Body of pancreas (tissue), 4 donors: ENCODE measurements around the gene CA9. TPM values are rescaled to one million over a fixed set of nuclear protein-coding genes. Genes with fewer than 3 reads are reported as not detected.

Source experiments
- ATAC-seq: fragments of 150-250 bp; one replicate; pipeline ENCODE4 v1.9.1; 2016
- DNase-seq, 4 donors: peaks; one replicate each; pipeline ENCODE4 v3.0.0-alpha.2; 2019
- H3K27ac ChIP-seq, 4 donors: fragments of 200-600 bp; sonication (generic); 1 replicate in 3 of 4; 2 replicates in 1 of 4; pipeline versions ENCODE4 v1.5.1 to v1.6.1; 2016 to 2019; ENCODE audit warnings: mild to moderate bottlenecking in 1 of 4, mixed read lengths in 1 of 4, moderate library complexity in 1 of 4
- H3K27me3 ChIP-seq, 2 donors: fragments of 200-600 bp; sonication (generic); one replicate each; pipeline ENCODE4 v1.6.0; 2016; ENCODE audit warnings: mild to moderate bottlenecking in 1 of 2
- H3K36me3 ChIP-seq, 2 donors: fragments of 200-600 bp; sonication (generic); replicated peaks in 1 of 2; 2 replicates each; pipeline ENCODE4 v1.5.1; 2016; ENCODE audit warnings: low read depth in 2 of 2; ENCODE audit not compliant: insufficient read depth in 1 of 2
- H3K4me1 ChIP-seq: fragments of 200-600 bp; sonication (generic); one replicate; pipeline ENCODE4 v1.6.0; 2016
- H3K4me3 ChIP-seq, 2 donors: fragments of 200-600 bp; sonication (generic); 1 replicate in 1 of 2; 2 replicates in 1 of 2; pipeline ENCODE4 v1.5.1; 2016 to 2019
- H3K9me3 ChIP-seq, 3 donors: fragments of 200-600 bp; sonication (generic); 1 replicate in 2 of 3; 2 replicates in 1 of 3; pipeline ENCODE4 v1.5.1; 2016
- POLR2A ChIP-seq, 3 donors: fragments of 450-650 bp; IDR thresholded peaks; one replicate each; pipeline ENCODE4 v1.6.1; 2016; ENCODE audit warnings: antibody characterized with exemption in 3 of 3, mild to moderate bottlenecking in 2 of 3
- whole genome bisulfite sequencing, 2 donors: methylation state at CpG; one replicate each; pipeline ENCODE4 v1.1.5; 2017; 5-methylcytosine and 5-hydroxymethylcytosine counted together
- intact Hi-C: fragments of 100-400 bp; cut with DNase I; formaldehyde crosslinking; loops from one replicate; pipeline ENCODE4 v1.15.1; 2023
- total RNA-seq, 2 donors: library from RNA; depleted of rRNA; stranded (reverse); fragments of >200 nt; gene quantifications; one replicate each; pipeline ENCODE4 v1.1.0, GENCODE V29; 2016
- TF ChIP-seq, protein P1 (sequence below), 7 experiments: fragments of 450-650 bp in 4 of 7; fragments of 200-600 bp in 3 of 7; sonication (generic) in 3 of 7; IDR thresholded peaks; one replicate each; pipeline ENCODE4 v1.5.1; 2016 to 2019; ENCODE audit warnings: antibody characterized with exemption in 7 of 7

The CA9 gene
- total RNA-seq, 2 donors from 2014 or later, result 2.6 to 21.8 TPM

DNA sequence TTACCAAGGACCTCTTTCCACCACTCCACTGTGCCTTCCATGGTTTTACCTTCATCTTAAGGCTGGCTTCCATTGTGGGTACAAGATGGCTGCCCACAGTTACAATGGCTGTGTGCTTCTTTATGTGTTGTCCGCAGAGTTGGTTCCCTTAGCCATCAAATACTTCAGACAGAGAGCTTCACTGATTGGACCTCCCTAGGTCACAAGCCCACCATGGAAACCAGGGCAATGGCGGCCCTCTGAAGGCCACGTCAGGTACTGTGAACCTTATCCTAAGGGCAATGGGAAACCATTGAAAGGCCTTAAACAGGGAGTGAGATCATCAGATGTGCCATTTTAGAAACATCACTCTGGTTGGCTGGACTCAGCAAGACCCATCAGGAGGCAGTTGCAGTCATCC, 5.8 kb upstream of the CA9 start:
- Histone ChIP-seq H3K4me3 (no peak overlapping the region), H3K27me3 (no peaks in the 10 kb centered on the region), H3K36me3 (no peaks in the 10 kb centered on the region), H3K4me1 (peaks cover 47% of the 10 kb centered on the region), H3K9me3 (no peaks in the 10 kb centered on the region), H3K27ac (peak overlapping the region in 3 of 4 donors; percentile 16 to 87 (median 81))
- no peak for ATAC-seq
- TF ChIP-seq, protein P1, sequence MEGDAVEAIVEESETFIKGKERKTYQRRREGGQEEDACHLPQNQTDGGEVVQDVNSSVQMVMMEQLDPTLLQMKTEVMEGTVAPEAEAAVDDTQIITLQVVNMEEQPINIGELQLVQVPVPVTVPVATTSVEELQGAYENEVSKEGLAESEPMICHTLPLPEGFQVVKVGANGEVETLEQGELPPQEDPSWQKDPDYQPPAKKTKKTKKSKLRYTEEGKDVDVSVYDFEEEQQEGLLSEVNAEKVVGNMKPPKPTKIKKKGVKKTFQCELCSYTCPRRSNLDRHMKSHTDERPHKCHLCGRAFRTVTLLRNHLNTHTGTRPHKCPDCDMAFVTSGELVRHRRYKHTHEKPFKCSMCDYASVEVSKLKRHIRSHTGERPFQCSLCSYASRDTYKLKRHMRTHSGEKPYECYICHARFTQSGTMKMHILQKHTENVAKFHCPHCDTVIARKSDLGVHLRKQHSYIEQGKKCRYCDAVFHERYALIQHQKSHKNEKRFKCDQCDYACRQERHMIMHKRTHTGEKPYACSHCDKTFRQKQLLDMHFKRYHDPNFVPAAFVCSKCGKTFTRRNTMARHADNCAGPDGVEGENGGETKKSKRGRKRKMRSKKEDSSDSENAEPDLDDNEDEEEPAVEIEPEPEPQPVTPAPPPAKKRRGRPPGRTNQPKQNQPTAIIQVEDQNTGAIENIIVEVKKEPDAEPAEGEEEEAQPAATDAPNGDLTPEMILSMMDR (IDR thresholded peaks at IDR 0.05), result no peak
- no peak for TF ChIP-seq POLR2A (IDR thresholded peaks at IDR 0.05)
- 96 to 100% methylated on average over 3 of the region's 3 CpGs for WGBS, 2 donors
- intact Hi-C loops, result no loop called here
- DNase-seq, result no peak

GRCh38 chr9:35669331-35670145, 4.2 kb upstream of the CA9 start:
- Histone ChIP-seq H3K4me3 (no peak overlapping the region), H3K9me3 (no peaks in the 10 kb centered on the region), H3K36me3 (no peaks in the 10 kb centered on the region), H3K27me3 (no peaks in the 10 kb centered on the region), H3K27ac (peak overlapping the region; percentile 77 to 88 (median 84)), H3K4me1 (peaks cover 60% of the 10 kb centered on the region)
- intact Hi-C loops, result no loop called here
- DNase-seq, result peak; percentile 88 to 94 (median 92)
- TF ChIP-seq, protein P1 (IDR thresholded peaks at IDR 0.05), result no peak
- TF ChIP-seq POLR2A (IDR thresholded peaks at IDR 0.05), result peak in 2 of 3 donors; percentile 17 to 26
- WGBS, 2 donors, result 39 to 41% methylated on average over 6 of the region's 6 CpGs
- peak; percentile 83 for ATAC-seq

DNA sequence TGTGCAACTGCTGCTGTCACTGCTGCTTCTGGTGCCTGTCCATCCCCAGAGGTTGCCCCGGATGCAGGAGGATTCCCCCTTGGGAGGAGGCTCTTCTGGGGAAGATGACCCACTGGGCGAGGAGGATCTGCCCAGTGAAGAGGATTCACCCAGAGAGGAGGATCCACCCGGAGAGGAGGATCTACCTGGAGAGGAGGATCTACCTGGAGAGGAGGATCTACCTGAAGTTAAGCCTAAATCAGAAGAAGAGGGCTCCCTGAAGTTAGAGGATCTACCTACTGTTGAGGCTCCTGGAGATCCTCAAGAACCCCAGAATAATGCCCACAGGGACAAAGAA, 265 bp downstream of the CA9 start:
- ATAC-seq, result no peak

DNA sequence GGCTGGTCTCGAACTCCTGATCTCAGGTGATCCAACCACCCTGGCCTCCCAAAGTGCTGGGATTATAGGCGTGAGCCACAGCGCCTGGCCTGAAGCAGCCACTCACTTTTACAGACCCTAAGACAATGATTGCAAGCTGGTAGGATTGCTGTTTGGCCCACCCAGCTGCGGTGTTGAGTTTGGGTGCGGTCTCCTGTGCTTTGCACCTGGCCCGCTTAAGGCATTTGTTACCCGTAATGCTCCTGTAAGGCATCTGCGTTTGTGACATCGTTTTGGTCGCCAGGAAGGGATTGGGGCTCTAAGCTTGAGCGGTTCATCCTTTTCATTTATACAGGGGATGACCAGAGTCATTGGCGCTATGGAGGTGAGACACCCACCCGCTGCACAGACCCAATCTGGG, 1.5 kb downstream of the CA9 start:
- ATAC-seq, result no peak

More for the DNA sequence above, 265 bp downstream of the CA9 start:
- peaks cover 50% of the 10 kb centered on the region for H3K4me1 ChIP-seq
- H3K4me3 ChIP-seq, result no peak overlapping the region
- DNase-seq, result no peak
- TF ChIP-seq, protein P1 (IDR thresholded peaks at IDR 0.05), result no peak
- TF ChIP-seq POLR2A (IDR thresholded peaks at IDR 0.05), result no peak
- no peaks in the 10 kb centered on the region for H3K36me3 ChIP-seq
- intact Hi-C loops, result no loop called here
- no peaks in the 10 kb centered on the region for H3K9me3 ChIP-seq
- peak overlapping the region; percentile 50 to 66 (median 61) for H3K27ac ChIP-seq
- H3K27me3 ChIP-seq, result no peaks in the 10 kb centered on the region
- WGBS, 2 donors, result 40 to 64% methylated on average over 1 to 3 of the region's 3 CpGs

More for the DNA sequence above, 1.5 kb downstream of the CA9 start:
- H3K4me3 ChIP-seq, result no peak overlapping the region
- H3K4me1 ChIP-seq, result peaks cover 38% of the 10 kb centered on the region
- H3K27me3 ChIP-seq, result no peaks in the 10 kb centered on the region
- H3K36me3 ChIP-seq, result no peaks in the 10 kb centered on the region
- DNase-seq, result no peak
- H3K9me3 ChIP-seq, result no peaks in the 10 kb centered on the region
- H3K27ac ChIP-seq, result no peak overlapping the region
- WGBS, 2 donors, result 54 to 68% methylated on average over 7 to 13 of the region's 13 CpGs
- intact Hi-C loops, result no loop called here
- no peak for TF ChIP-seq POLR2A (IDR thresholded peaks at IDR 0.05)
- TF ChIP-seq, protein P1 (IDR thresholded peaks at IDR 0.05), result no peak
